Measurements from ENCODE around the gene INTS13. TPM values are rescaled to one million over a fixed set of nuclear protein-coding genes. Genes with fewer than 3 reads are reported as not detected.

The INTS13 gene
- total and polyA plus RNA-seq, 2 of the 13 experiments (the other 11 are each of a cell fraction or from before 2014, with no cell fraction given) = 16.3 to 43.7 TPM

- TF ChIP-seq CAMTA2 (CRISPR knock-in tag; IDR thresholded peaks at IDR 0.05; ENCODE audit: borderline replicate concordance) (0 out of 2 replicates have a peak, but pooled peaks have one; percentile 51), DR1 (CRISPR knock-in tag; IDR thresholded peaks at IDR 0.05) (peak; percentile 72; the same call in 1 of the 2 replicates), CCAR2 (optimal IDR thresholded peaks at IDR 0.05; ENCODE audit: low read depth, low read length) (no peak), ZNF563 (CRISPR knock-in tag; IDR thresholded peaks at IDR 0.05) (peak; percentile 59; the same call in 1 of the 2 replicates), REXO4 (CRISPR knock-in tag; IDR thresholded peaks at IDR 0.05; ENCODE audit: borderline replicate concordance) (no peak), SOX5 (CRISPR knock-in tag; IDR thresholded peaks at IDR 0.05; ENCODE audit: borderline replicate concordance) (peak; percentile 28; the same call in 1 of the 2 replicates), GATAD1 (CRISPR knock-in tag; IDR thresholded peaks at IDR 0.05) (peak; percentile 71; the same call in 1 of the 2 replicates), HNRNPUL1 (IDR thresholded peaks at IDR 0.05; ENCODE audit: low read depth, low read length) (no peak), HDAC2 (CRISPR knock-in tag; IDR thresholded peaks at IDR 0.05) (peak; percentile 33), SRF (IDR thresholded peaks at IDR 0.05; ENCODE audit: low read depth, low read length) (peak; percentile 63; the same call in 1 of the 2 replicates), DMAP1 (CRISPR knock-in tag; IDR thresholded peaks at IDR 0.05) (peak; percentile 56; the same call in 1 of the 2 replicates), HINFP (CRISPR knock-in tag; IDR thresholded peaks at IDR 0.05; ENCODE audit: low read depth) (peak; percentile 89), SOX6 (IDR thresholded peaks at IDR 0.05) (no peak), SOX6 (CRISPR knock-in tag; IDR thresholded peaks at IDR 0.05) (peak; percentile 19), TEAD3 (CRISPR knock-in tag; optimal IDR thresholded peaks at IDR 0.05; ENCODE audit: borderline replicate concordance) (peak; percentile 54), ZNF329 (CRISPR knock-in tag; IDR thresholded peaks at IDR 0.05; ENCODE audit: low read depth) (0 out of 2 replicates have a peak, but pooled peaks have one; percentile 11), TMF1 (CRISPR knock-in tag; IDR thresholded peaks at IDR 0.05; ENCODE audit: low read depth) (peak; percentile 56; the same call in 1 of the 2 replicates)
- TF ChIP-seq, protein P1, sequence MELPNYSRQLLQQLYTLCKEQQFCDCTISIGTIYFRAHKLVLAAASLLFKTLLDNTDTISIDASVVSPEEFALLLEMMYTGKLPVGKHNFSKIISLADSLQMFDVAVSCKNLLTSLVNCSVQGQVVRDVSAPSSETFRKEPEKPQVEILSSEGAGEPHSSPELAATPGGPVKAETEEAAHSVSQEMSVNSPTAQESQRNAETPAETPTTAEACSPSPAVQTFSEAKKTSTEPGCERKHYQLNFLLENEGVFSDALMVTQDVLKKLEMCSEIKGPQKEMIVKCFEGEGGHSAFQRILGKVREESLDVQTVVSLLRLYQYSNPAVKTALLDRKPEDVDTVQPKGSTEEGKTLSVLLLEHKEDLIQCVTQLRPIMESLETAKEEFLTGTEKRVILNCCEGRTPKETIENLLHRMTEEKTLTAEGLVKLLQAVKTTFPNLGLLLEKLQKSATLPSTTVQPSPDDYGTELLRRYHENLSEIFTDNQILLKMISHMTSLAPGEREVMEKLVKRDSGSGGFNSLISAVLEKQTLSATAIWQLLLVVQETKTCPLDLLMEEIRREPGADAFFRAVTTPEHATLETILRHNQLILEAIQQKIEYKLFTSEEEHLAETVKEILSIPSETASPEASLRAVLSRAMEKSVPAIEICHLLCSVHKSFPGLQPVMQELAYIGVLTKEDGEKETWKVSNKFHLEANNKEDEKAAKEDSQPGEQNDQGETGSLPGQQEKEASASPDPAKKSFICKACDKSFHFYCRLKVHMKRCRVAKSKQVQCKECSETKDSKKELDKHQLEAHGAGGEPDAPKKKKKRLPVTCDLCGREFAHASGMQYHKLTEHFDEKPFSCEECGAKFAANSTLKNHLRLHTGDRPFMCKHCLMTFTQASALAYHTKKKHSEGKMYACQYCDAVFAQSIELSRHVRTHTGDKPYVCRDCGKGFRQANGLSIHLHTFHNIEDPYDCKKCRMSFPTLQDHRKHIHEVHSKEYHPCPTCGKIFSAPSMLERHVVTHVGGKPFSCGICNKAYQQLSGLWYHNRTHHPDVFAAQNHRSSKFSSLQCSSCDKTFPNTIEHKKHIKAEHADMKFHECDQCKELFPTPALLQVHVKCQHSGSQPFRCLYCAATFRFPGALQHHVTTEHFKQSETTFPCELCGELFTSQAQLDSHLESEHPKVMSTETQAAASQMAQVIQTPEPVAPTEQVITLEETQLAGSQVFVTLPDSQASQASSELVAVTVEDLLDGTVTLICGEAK (IDR thresholded peaks at IDR 0.05) = no peak
- TF ChIP-seq, protein P1 (CRISPR knock-in tag; IDR thresholded peaks at IDR 0.05) = 0 out of 2 replicates have a peak, but pooled peaks have one; percentile 27
These were observed at the start of gene INTS13, which contains the start of gene FGFR1OP2 (continued) for GRCh38 chr12:26937863-26938700.

Measured in HepG2 (cell line).